ENCODE data around the gene PPP2R5D. TPM values are rescaled to one million over a fixed set of nuclear protein-coding genes. Genes with fewer than 3 reads are reported as not detected.
"Not testable (repeated sequence)": the region's sequence is repeated elsewhere in the genome, so short reads cannot be mapped to it uniquely, and the experiment has no call there.

Gene PPP2R5D
- total RNA-seq, 3 donors from 2014 or later (not counting 1 experiment from before 2014, with no cell fraction given), result 30.5 to 49.1 (median 40.1) TPM

DNA sequence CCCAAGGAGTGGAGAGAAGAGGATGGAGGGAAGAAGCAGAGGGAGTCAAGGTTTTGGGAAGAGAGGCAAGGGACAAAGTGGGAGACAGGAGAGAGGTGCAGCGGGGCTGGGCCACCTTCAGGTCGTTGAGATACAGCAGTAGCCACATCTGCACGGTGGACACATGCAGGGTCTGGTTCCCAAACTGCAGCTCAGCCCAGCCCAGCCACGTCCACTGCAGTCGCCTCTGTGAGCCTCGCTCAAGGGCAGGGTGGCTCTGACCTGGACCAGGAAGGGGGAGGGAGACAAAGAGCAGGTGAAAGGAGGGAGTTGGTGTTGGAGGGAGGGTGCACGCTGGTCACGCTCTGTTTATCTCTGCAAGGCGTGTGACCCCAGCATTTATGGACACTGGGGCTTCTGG lies 54.4 kb downstream of the PPP2R5D start:
- no peak overlapping the region for H3K27ac Mint-ChIP-seq

GRCh38 chr6:43040542-43041257 lies 56.3 kb downstream of the PPP2R5D start:
- 97% methylated on average over 18 of the region's 18 CpGs for WGBS (ENCODE audit: insufficient coverage)
- Histone ChIP-seq H3K36me3 (ENCODE audit: control insufficient read depth, insufficient read depth, low read length) (peaks cover 42% of the 10 kb centered on the region), H3K27ac (ENCODE audit: low read length) (no peak overlapping the region), H3K9me3 (ENCODE audit: control insufficient read depth, insufficient read depth, low read length) (no peaks in the 10 kb centered on the region), H3K4me3 (ENCODE audit: low read length) (no peak overlapping the region), H3K4me1 (ENCODE audit: control insufficient read depth, insufficient read depth, low read length) (no peaks in the 10 kb centered on the region), H3K27me3 (ENCODE audit: control insufficient read depth, insufficient read depth, low read length) (no peaks in the 10 kb centered on the region)
- Mint-ChIP-seq H3K9me3 (no peaks in the 10 kb centered on the region), H3K27ac (peak overlapping the region in 1 of 2 donors; percentile 15), H3K4me3 (no peak overlapping the region), H3K36me3 (no peaks in the 10 kb centered on the region), H3K27me3 (ENCODE audit: low read depth in 2 of 2) (no peaks in the 10 kb centered on the region), H3K4me1 (no peaks in the 10 kb centered on the region)
- ATAC-seq, result no peak
- no peak for DNase-seq
- TF ChIP-seq CTCF (IDR thresholded peaks at IDR 0.05), result no peak
- intact Hi-C loops (cut with micrococcal nuclease), result no loop called here

More for the DNA sequence above, 54.4 kb downstream of the PPP2R5D start:
- intact Hi-C loops (cut with micrococcal nuclease), result no loop called here
- no peaks in the 10 kb centered on the region for H3K9me3 Mint-ChIP-seq
- H3K36me3 Mint-ChIP-seq, result no peaks in the 10 kb centered on the region
- no peak for TF ChIP-seq CTCF (IDR thresholded peaks at IDR 0.05)
- no peaks in the 10 kb centered on the region for H3K4me1 Mint-ChIP-seq
- Histone ChIP-seq H3K36me3 (ENCODE audit: control insufficient read depth, insufficient read depth, low read length) (peaks cover 41% of the 10 kb centered on the region), H3K27ac (ENCODE audit: low read length) (no peak overlapping the region), H3K4me3 (ENCODE audit: low read length) (no peak overlapping the region), H3K9me3 (ENCODE audit: control insufficient read depth, insufficient read depth, low read length) (no peaks in the 10 kb centered on the region), H3K27me3 (ENCODE audit: control insufficient read depth, insufficient read depth, low read length) (no peaks in the 10 kb centered on the region), H3K4me1 (ENCODE audit: control insufficient read depth, insufficient read depth, low read length) (no peaks in the 10 kb centered on the region)
- H3K27me3 Mint-ChIP-seq (ENCODE audit: low read depth in 2 of 2), result no peaks in the 10 kb centered on the region
- H3K4me3 Mint-ChIP-seq, result no peak overlapping the region
- 95% methylated on average over 9 of the region's 9 CpGs for WGBS (ENCODE audit: insufficient coverage)
- no peak for DNase-seq
- no peak for ATAC-seq

DNA sequence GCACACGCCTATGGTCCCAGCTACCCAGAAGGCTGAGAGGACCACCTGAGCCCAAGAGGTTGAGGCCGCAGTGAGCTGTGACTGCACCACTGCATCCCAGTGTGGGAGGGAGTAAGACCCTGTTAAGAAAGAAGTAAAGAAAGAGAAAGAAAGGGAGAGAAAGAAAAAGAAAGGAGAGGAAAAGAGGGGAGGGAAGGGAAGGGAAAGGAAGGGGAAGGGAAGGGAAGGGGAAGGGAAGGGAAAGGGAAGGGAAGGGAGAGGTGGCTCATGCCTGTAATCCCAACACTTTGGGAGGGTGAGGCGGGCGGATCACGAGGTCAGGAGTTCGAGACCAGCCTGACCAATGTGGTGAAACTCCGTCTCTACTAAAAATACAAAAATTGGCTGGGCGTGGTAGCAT lies 57.1 kb downstream of the PPP2R5D start:
- not testable (repeated sequence) for H3K27ac Mint-ChIP-seq

DNA sequence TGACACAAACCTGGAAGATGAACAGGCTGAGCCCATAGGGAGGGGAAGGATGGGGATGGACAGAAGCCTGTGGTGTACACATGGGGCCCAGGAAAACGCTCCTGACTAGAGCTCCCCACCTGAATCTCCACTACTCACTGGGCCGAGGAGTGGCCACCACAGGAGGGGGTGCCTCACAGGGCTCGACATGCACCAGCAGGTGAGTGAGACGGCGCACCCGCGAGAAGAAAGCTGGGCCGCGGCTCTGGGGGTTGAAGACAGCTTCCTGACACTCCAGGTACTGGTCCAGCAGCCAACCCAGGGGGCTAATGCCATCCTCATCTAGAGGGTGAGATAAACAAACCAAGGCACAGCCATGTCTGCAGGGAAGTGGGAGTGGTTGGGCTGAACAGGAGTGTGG lies 58.9 kb downstream of the PPP2R5D start:
- Histone ChIP-seq H3K36me3 (ENCODE audit: control insufficient read depth, insufficient read depth, low read length) (peaks cover 36% of the 10 kb centered on the region), H3K4me3 (ENCODE audit: low read length) (no peak overlapping the region), H3K27me3 (ENCODE audit: control insufficient read depth, insufficient read depth, low read length) (no peaks in the 10 kb centered on the region), H3K9me3 (ENCODE audit: control insufficient read depth, insufficient read depth, low read length) (no peaks in the 10 kb centered on the region), H3K4me1 (ENCODE audit: control insufficient read depth, insufficient read depth, low read length) (no peaks in the 10 kb centered on the region), H3K27ac (ENCODE audit: low read length) (no peak overlapping the region)
- H3K4me3 Mint-ChIP-seq, result no peak overlapping the region
- no peak overlapping the region for H3K27ac Mint-ChIP-seq
- WGBS (ENCODE audit: insufficient coverage), result 98% methylated on average over 9 of the region's 9 CpGs
- intact Hi-C loops (cut with micrococcal nuclease), result no loop called here
- DNase-seq (no peak), ATAC-seq (no peak)
- H3K9me3 Mint-ChIP-seq, result no peaks in the 10 kb centered on the region
- H3K36me3 Mint-ChIP-seq, result no peaks in the 10 kb centered on the region
- H3K4me1 Mint-ChIP-seq, result no peaks in the 10 kb centered on the region
- no peak for TF ChIP-seq CTCF (IDR thresholded peaks at IDR 0.05)
- no peaks in the 10 kb centered on the region for H3K27me3 Mint-ChIP-seq (ENCODE audit: low read depth in 2 of 2)

More for the DNA sequence above, 57.1 kb downstream of the PPP2R5D start:
- DNase-seq; H3K27me3 Mint-ChIP-seq (ENCODE audit: low read depth in 2 of 2); H3K9me3 Mint-ChIP-seq; H3K4me1 Mint-ChIP-seq; H3K9me3 ChIP-seq (ENCODE audit: control insufficient read depth, insufficient read depth, low read length); intact Hi-C loops (cut with micrococcal nuclease); H3K27ac ChIP-seq (ENCODE audit: low read length); H3K4me3 ChIP-seq (ENCODE audit: low read length); ATAC-seq; H3K4me3 Mint-ChIP-seq; H3K27me3 ChIP-seq (ENCODE audit: control insufficient read depth, insufficient read depth, low read length); H3K4me1 ChIP-seq (ENCODE audit: control insufficient read depth, insufficient read depth, low read length); H3K36me3 Mint-ChIP-seq: not testable (repeated sequence)
- WGBS (ENCODE audit: insufficient coverage), result 94% methylated on average over 7 of the region's 8 CpGs
- peaks cover 43% of the 10 kb centered on the region for H3K36me3 ChIP-seq (ENCODE audit: control insufficient read depth, insufficient read depth, low read length)
